Right cardiac atrium (tissue), 5 donors: ENCODE measurements around the gene MRPS16. TPM values are rescaled to one million over a fixed set of nuclear protein-coding genes. Genes with fewer than 3 reads are reported as not detected.

ENCODE experiments used
- ATAC-seq, 2 donors: fragments of 200-7000 bp; cut with Tn5 transposase; one replicate each; pipeline versions ENCODE4 v1.8.0 to v1.9.1; 2020; ENCODE audit warnings: moderate library complexity in 2 of 2, mild to moderate bottlenecking in 1 of 2
- DNase-seq, 3 donors: peaks; one replicate each; pipeline ENCODE4 v3.0.0-alpha.2; 2020
- H3K27ac ChIP-seq: one replicate; pipeline ENCODE4 v1.5.1; 2013; ENCODE audit warnings: mild to moderate bottlenecking, low read length, control low read depth, moderate library complexity
- H3K27me3 ChIP-seq: one replicate; pipeline ENCODE4 v1.6.1; 2013; ENCODE audit not compliant: control insufficient read depth, insufficient read depth
- H3K4me1 ChIP-seq: one replicate; pipeline ENCODE4 v1.6.1; 2013; ENCODE audit warnings: low read length; ENCODE audit not compliant: control insufficient read depth, insufficient read depth
- H3K4me3 ChIP-seq: one replicate; pipeline ENCODE4 v1.5.1; 2013; ENCODE audit warnings: low read length, control low read depth
- H3K9me3 ChIP-seq: one replicate; pipeline ENCODE4 v1.6.1; 2013; ENCODE audit warnings: low read length; ENCODE audit not compliant: control insufficient read depth
- WGBS: extraction: QIAGEN DNeasy Blood & Tissue Kit; methylation state at CpG from one replicate; pipeline ENCODE4 v1.1.7; 2013; 5-methylcytosine and 5-hydroxymethylcytosine counted together
- intact Hi-C, 4 donors: fragments of 100-400 bp; cut with DNase I; formaldehyde crosslinking; loops; one replicate each; pipeline versions ENCODE4 v1.11.0 to v1.14.0; 2022 to 2023
- polyA plus RNA-seq: library from polyadenylated mRNA; stranded (reverse); fragments of 200-250 nt; gene quantifications from one replicate; pipeline ENCODE4 v1.2.3, GENCODE V29; 2013
- total RNA-seq, 4 donors: library from RNA; stranded (reverse); fragmentation: NEBNext Ultra II Directional; extraction: Animal tissue kit (Norgen Biotek cat#: 25700); gene quantifications; one replicate each; pipeline ENCODE4 v1.2.1, GENCODE V29; 2021
- donor health status: healthy with polysubstance abuse.
- donor health status: DM: no; HTN: yes; CAD: no.
- donor health status: DM: no; HTN: no; CAD: no.
- donor health status: DM: no; HTN: yes; CAD: no; lungs with severe emphysema.
- donor health status: DM: yes; HTN: yes; CAD: no.

Gene MRPS16
- total and polyA plus RNA-seq, 5 donors = 66.9 to 85.1 (median 80.0) TPM

DNA sequence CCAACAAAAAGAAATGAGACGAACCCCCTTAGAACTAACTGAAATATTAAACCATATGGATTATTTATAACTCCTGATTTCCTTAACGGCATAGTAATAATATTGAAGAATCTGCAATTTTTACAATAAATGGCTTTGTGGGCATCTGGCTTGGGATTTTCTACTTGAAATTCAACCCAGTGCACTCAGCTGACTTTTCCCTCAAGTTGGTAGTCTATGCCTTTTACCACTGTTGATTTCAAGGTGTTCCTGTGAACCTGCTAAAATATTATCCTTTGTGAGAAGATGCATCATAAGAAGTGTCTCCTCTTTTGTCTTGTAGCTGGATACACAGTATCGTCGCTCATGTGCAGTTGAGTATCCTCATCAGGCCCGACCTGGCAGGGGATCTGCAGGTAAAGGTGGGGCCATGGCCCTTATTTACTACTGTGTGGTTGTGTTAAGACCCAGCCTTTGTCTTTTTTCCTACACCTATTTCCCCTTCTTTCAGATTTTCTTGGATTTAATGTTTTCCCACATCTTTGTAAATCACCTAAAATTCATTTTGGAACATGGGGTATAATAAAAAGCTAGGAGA is 13.4 kb downstream of the MRPS16 start:
- no peaks in the 10 kb centered on the region for H3K9me3 ChIP-seq

DNA sequence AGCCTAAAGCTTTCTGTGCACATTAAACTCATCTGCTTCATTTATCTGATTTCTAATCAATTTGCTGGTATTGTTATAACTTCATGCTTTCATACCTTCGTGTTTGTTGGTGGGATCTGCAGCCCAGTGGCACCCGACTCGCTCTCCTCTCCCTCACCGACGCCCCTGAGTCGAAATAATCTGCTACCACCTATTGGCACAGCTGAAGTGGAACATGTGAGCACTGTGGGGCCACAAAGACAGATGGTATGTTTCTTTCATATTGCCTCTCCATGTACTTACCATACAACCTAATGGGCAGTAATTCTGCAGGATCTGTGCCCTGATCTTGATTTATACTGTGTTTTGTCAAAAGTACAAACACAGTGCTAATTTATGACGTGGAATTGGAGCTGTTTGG is 17.7 kb downstream of the MRPS16 start:
- no peak for DNase-seq
- no peak overlapping the region for H3K4me3 ChIP-seq
- no peaks in the 10 kb centered on the region for H3K27me3 ChIP-seq
- WGBS = 74% methylated on average over 7 of the region's 7 CpGs
- intact Hi-C loops = no loop called here
- no peaks in the 10 kb centered on the region for H3K9me3 ChIP-seq
- no peak for ATAC-seq
- no peaks in the 10 kb centered on the region for H3K4me1 ChIP-seq
- no peak overlapping the region for H3K27ac ChIP-seq

More for the DNA sequence above, 13.4 kb downstream of the MRPS16 start:
- Histone ChIP-seq H3K4me1 (no peaks in the 10 kb centered on the region), H3K4me3 (no peak overlapping the region), H3K27me3 (no peaks in the 10 kb centered on the region), H3K27ac (no peak overlapping the region)
- ATAC-seq = no peak
- intact Hi-C loops = no loop called here
- WGBS = 92% methylated on average over 5 of the region's 5 CpGs
- no peak for DNase-seq

DNA sequence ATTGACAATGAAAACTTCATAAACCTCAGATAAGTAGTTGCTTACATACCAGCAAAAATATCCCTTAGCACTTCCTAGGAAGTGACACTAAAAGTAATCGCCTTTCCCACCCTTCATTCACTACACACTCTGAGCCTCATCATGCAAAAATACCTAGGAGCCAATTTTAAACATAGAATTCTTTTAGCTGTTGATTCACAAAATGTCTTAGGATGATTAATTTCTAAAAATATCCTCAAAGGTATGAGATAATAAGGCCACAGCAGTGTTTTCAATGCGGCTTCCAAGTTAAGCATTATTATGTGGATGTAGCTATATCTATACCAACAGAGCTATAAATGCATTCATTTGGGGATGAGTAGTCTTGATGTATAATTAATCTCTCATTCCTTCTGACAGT is 18.6 kb downstream of the MRPS16 start:
- no peaks in the 10 kb centered on the region for H3K4me1 ChIP-seq
- H3K27me3 ChIP-seq = no peaks in the 10 kb centered on the region
- no peak overlapping the region for H3K27ac ChIP-seq
- H3K9me3 ChIP-seq = no peaks in the 10 kb centered on the region
- ATAC-seq (no peak), DNase-seq (no peak)
- WGBS = 57% methylated on average over 2 of the region's 2 CpGs
- no peak overlapping the region for H3K4me3 ChIP-seq
- intact Hi-C loops = no loop called here

DNA sequence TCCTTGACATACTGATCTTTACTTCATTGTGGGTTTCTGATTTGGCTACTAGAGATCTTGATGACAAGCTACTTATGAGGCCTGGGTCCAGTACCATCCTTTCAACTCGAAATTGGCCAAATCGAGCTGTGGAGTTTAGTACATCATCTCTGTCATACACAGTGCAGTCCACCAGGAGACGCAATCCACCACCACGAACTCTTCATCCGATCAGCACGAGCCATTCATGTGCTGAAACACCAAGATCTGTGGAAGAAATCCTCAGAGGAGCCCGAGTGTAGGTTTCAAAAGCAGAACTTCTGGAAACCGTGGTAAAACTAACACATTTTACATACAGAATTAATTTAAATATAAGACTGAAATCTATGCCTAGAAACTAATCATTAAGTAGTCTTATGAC is 19.6 kb downstream of the MRPS16 start:
- ATAC-seq = no peak
- 91% methylated on average over 8 of the region's 8 CpGs for WGBS
- Histone ChIP-seq H3K4me1 (no peaks in the 10 kb centered on the region), H3K27me3 (no peaks in the 10 kb centered on the region), H3K27ac (no peak overlapping the region), H3K4me3 (no peak overlapping the region), H3K9me3 (no peaks in the 10 kb centered on the region)
- no peak for DNase-seq
- intact Hi-C loops = no loop called here

DNA sequence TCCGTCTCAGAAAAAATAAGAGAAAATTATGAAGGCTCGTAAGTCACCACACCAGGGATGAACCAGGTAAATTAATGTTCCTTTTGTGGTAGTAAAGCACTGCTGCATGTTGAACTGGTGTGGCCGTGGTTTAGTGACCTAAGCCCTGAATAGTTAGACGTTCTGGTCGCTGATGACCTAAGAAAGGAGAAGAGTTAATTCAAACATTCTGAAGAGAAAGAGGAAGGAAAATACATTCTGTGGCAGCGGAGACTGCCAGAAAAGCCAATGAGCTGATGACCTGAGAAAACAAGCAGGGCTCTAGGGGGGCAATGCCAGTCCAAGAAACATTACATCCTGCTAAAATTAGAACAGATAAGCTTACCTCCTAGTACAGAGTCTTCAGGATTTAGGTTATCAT is 22.9 kb downstream of the MRPS16 start:
- no peak overlapping the region for H3K27ac ChIP-seq
- no peak for ATAC-seq

DNA sequence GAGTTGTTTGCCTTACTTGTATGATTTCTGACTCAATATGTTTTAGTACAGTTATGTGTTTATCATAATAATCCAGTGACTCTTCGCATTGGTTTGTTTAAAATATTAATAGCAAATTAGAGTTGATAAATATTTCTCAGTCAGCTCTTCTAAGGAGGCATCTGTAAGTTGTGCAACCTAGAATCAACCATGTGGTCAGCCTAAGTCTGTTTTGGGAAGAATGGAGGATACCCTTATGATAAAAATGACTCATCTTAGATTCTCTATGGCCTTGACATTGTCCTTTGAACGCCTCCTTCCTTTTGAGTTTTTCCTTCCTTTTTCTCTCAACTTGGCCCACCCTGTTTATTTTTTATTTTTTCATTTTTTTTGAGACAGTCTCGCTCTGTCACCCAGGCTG is 24.2 kb downstream of the MRPS16 start:
- Histone ChIP-seq H3K27ac (no peak overlapping the region), H3K4me3 (no peak overlapping the region), H3K27me3 (no peaks in the 10 kb centered on the region), H3K4me1 (no peaks in the 10 kb centered on the region), H3K9me3 (no peaks in the 10 kb centered on the region)
- intact Hi-C loops = no loop called here
- ATAC-seq (no peak), DNase-seq (no peak)
- WGBS = 85% methylated on average over 3 of the region's 3 CpGs

More for the DNA sequence above, 22.9 kb downstream of the MRPS16 start:
- no peak overlapping the region for H3K4me3 ChIP-seq
- no peak for DNase-seq
- no peaks in the 10 kb centered on the region for H3K27me3 ChIP-seq
- intact Hi-C loops = no loop called here
- H3K9me3 ChIP-seq = no peaks in the 10 kb centered on the region
- WGBS = 77% methylated on average over 6 of the region's 6 CpGs
- no peaks in the 10 kb centered on the region for H3K4me1 ChIP-seq

DNA sequence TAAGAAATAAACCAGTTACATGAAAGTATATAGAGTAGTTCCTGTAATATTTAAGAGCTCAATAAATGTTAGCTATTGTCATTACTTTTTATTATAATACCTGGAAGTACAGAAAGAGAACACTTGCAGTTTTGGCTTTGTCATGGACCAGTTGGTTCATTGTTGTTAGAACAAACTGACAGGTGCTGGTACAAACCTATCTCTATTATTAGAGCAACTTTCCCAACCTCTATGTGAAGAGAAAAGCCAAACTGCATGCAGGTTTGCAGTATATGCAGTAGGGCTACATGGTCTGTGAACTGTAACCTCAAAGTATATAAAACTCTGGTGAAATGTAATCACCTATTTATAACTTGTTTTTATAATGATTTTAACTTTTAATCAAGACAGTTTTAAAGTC is 25.8 kb downstream of the MRPS16 start:
- no peak for DNase-seq
- H3K4me1 ChIP-seq = no peaks in the 10 kb centered on the region
- no peaks in the 10 kb centered on the region for H3K9me3 ChIP-seq
- intact Hi-C loops = no loop called here
- H3K27me3 ChIP-seq = no peaks in the 10 kb centered on the region
- ATAC-seq = no peak
- no peak overlapping the region for H3K4me3 ChIP-seq
- H3K27ac ChIP-seq = no peak overlapping the region

DNA sequence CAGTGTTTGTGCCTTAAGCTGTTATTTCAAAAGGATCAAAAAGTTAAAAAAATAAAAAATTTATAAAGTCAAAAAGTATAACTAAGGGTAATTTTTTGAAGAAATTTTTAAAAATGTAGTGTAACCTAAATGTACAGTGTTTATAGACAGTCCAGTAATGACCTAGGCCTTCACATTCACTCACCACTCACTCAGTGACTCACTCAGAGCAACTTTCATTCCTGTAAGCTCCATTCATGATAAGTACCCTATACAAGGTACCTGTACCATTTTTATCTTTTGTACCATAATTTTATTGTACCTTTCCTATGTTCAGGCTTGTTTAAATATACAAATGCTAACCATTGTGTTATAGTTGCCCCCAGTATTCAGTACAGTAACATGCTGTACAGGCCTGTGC is 26.9 kb downstream of the MRPS16 start:
- intact Hi-C loops = no loop called here
- no peak overlapping the region for H3K27ac ChIP-seq
- H3K4me1 ChIP-seq = no peaks in the 10 kb centered on the region
- DNase-seq (no peak), ATAC-seq (no peak)
- H3K27me3 ChIP-seq = no peaks in the 10 kb centered on the region
- H3K9me3 ChIP-seq = no peaks in the 10 kb centered on the region
- H3K4me3 ChIP-seq = no peak overlapping the region

DNA sequence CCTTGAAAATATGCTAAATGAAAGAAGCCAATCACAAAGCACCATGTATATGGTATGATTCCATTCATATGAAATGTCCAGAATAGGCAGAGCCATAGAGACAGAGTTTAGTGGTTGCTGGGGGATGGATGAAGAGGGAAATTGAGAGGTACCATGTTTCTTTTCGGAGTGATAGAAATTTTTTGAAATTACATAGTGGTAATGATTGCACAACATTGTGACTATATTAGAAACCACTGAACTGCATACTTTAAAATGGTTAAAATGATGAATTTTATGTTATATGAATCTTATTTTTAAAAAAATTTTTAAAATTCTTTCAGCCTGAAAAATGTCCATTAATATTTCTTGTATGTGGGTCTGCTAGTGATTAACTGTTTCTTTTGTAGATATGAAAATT is 31.5 kb downstream of the MRPS16 start:
- ATAC-seq (no peak), DNase-seq (no peak)
- no peaks in the 10 kb centered on the region for H3K27me3 ChIP-seq
- no peak overlapping the region for H3K4me3 ChIP-seq
- H3K4me1 ChIP-seq = no peaks in the 10 kb centered on the region
- H3K27ac ChIP-seq = no peak overlapping the region
- intact Hi-C loops = no loop called here
- no peaks in the 10 kb centered on the region for H3K9me3 ChIP-seq
- WGBS = 97% methylated on average over 1 of the region's 1 CpG

DNA sequence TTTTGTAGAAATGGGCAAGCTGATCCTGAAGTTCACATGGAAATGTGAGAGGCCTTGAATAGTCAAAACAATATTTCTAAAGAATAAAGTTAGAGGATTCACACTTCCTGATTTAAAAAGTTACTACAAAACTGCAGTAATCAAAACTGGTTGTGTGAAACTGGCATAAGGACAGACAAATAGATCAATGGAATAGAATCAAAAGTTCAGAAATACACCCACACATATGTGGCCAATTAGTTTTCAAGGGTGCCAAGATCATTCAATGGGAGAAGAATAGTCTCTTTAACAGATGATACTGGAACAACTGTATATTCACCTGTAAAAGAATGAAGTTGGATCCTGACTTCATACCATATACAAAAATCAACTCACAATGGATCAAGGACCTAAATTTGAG is 33.1 kb downstream of the MRPS16 start:
- Histone ChIP-seq H3K4me3 (no peak overlapping the region), H3K27ac (no peak overlapping the region), H3K9me3 (no peaks in the 10 kb centered on the region), H3K4me1 (no peaks in the 10 kb centered on the region), H3K27me3 (no peaks in the 10 kb centered on the region)
- ATAC-seq = no peak
- intact Hi-C loops = no loop called here
- DNase-seq = no peak

DNA sequence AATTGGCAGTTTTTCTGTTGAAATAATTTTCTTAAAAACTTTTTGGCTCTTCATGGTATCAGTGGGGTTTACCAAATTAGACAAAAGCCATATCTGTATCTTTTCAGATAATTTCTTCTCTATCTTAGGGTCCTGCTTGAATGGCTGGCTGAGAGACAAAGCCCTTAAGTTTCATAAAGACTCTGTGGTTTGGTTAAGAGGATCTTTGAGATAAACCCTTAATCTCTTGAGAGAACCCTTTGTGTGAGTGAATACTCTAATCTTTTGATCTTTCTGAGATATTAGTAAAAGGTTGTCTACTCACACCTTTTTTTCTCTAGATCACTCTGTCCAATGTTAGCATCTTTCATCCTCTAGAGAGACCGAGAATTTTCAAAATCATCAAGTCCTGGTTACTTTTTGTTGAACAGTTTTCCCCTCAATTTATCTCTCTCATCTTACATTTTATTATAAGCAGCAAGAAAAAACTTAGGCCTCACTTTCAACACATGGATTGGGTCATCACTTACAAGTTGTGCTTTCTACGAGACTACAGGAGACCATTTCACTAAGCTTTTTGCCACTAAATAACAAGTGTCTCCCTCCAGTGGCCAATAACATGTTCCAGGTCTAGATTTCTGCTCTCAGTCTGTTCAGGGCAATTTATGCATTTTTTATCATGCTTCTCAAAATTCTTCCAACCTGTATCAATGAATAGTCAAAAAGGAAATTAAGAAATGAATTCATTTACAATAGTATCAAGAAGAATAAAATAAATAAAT is 33.8 kb downstream of the MRPS16 start:
- no peak for ATAC-seq
- no peaks in the 10 kb centered on the region for H3K27me3 ChIP-seq
- H3K27ac ChIP-seq = no peak overlapping the region
- no peaks in the 10 kb centered on the region for H3K4me1 ChIP-seq
- WGBS = 91% methylated on average over 2 of the region's 2 CpGs
- no peaks in the 10 kb centered on the region for H3K9me3 ChIP-seq
- DNase-seq = no peak
- intact Hi-C loops = no loop called here
- no peak overlapping the region for H3K4me3 ChIP-seq

DNA sequence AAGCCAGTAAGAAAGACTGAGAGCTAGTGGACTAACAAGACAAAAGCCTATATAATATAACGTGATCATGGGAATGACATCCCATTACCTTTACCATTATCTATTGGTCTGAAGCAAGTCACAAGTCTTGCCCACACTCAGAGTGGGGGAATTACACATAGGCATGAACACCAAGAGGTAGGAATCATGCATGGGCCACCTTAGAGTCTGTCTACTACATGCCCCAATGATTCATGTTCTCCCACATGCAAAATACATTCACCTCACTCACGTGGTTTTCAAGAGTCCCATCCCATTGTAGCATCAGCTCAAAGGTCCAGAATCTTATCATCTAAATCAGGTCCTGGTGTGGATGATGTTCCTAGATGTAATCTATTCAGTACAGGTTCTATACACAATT is 34.8 kb downstream of the MRPS16 start:
- DNase-seq (no peak), ATAC-seq (no peak)
- H3K27ac ChIP-seq = no peak overlapping the region
- no peaks in the 10 kb centered on the region for H3K27me3 ChIP-seq
- H3K4me1 ChIP-seq = no peaks in the 10 kb centered on the region
- no peak overlapping the region for H3K4me3 ChIP-seq
- no peaks in the 10 kb centered on the region for H3K9me3 ChIP-seq
- intact Hi-C loops = no loop called here
- WGBS = 94% methylated on average over 2 of the region's 2 CpGs
